ACHN (cell line): ENCODE measurements around the gene CBX7.
A peak's percentile ranks its signal among the peaks of the same experiment; 100 is the strongest.

Experiments used
- DNase-seq: peaks from one replicate; pipeline ENCODE4 v3.0.0-alpha.2; 2015
- in situ Hi-C: cut with HindIII; loops from 2 replicates; pipeline ENCODE4 v1.10.0; 2017; ENCODE audit warnings: low sequenced_read_pairs, low pct_ligation_motif_present, low pct_unique_long_range_greater_than_20kb

The CBX7 gene

GRCh38 chr22:39149915-39150847, 2.3 kb downstream of the CBX7 start:
- in situ Hi-C loops: no loop called here

GRCh38 chr22:39148727-39149535, 3.5 kb downstream of the CBX7 start:
- in situ Hi-C loops: no loop called here
- peak; percentile 22 for DNase-seq

More at GRCh38 chr22:39149915-39150847, 2.3 kb downstream of the CBX7 start:
- no peak for DNase-seq

- in situ Hi-C loops: no loop called here
- DNase-seq: no peak
Observed at GRCh38 chr22:39148026-39148726, 4.3 kb downstream of the CBX7 start.

GRCh38 chr22:39147335-39148025, 5.0 kb downstream of the CBX7 start:
- in situ Hi-C loops: no loop called here
- DNase-seq: no peak

- in situ Hi-C loops: no loop called here
- no peak for DNase-seq
Observed at GRCh38 chr22:39146256-39147101, 6.0 kb downstream of the CBX7 start.

- peak; percentile 64 for DNase-seq
- in situ Hi-C loops: no loop called here
Observed at GRCh38 chr22:39144101-39144767, 8.2 kb downstream of the CBX7 start.

- in situ Hi-C loops: no loop called here
- no peak for DNase-seq
Observed at GRCh38 chr22:39142088-39142680, 10.3 kb downstream of the CBX7 start.

GRCh38 chr22:39139933-39140332, 12.5 kb downstream of the CBX7 start:
- in situ Hi-C loops: no loop called here
- no peak for DNase-seq

GRCh38 chr22:39138357-39138997, 14.0 kb downstream of the CBX7 start:
- in situ Hi-C loops: no loop called here
- no peak for DNase-seq

- in situ Hi-C loops: no loop called here
Observed at GRCh38 chr22:39136317-39136716, 16.2 kb downstream of the CBX7 start.

GRCh38 chr22:39135092-39135896, 17.2 kb downstream of the CBX7 start:
- peak; percentile 48 for DNase-seq
- in situ Hi-C loops: no loop called here

More at GRCh38 chr22:39136317-39136716, 16.2 kb downstream of the CBX7 start:
- no peak for DNase-seq

- DNase-seq: no peak
- in situ Hi-C loops: no loop called here
Observed at GRCh38 chr22:39134366-39135091, 18.0 kb downstream of the CBX7 start.

GRCh38 chr22:39133871-39134270, 18.6 kb downstream of the CBX7 start:
- in situ Hi-C loops: no loop called here
- DNase-seq: no peak

- in situ Hi-C loops: no loop called here
- DNase-seq: no peak
Observed at GRCh38 chr22:39132871-39133524, 19.5 kb downstream of the CBX7 start.
